ENCODE data around the gene GNAI2.
"Not testable (repeated sequence)": the region's sequence is repeated elsewhere in the genome, so short reads cannot be mapped to it uniquely, and the experiment has no call there.

GNAI2 gene

GRCh38 chr3:50205413-50206276, 30.4 kb upstream of the GNAI2 start:
- DNase-seq = peak; percentile 48 to 55

- DNase-seq = no peak
These were observed 28.5 kb upstream of the GNAI2 start for GRCh38 chr3:50207359-50208042.

- DNase-seq = no peak
These were observed 27.2 kb upstream of the GNAI2 start for GRCh38 chr3:50208677-50209344.

GRCh38 chr3:50210176-50210509, 25.9 kb upstream of the GNAI2 start:
- no peak for DNase-seq

- DNase-seq = no peak
These were observed 25.3 kb upstream of the GNAI2 start for GRCh38 chr3:50210510-50211367.

GRCh38 chr3:50211368-50211717, 24.7 kb upstream of the GNAI2 start:
- not testable (repeated sequence) for DNase-seq

GRCh38 chr3:50211930-50212329, 24.1 kb upstream of the GNAI2 start:
- DNase-seq = peak; percentile 55 to 70

GRCh38 chr3:50212502-50212901, 23.5 kb upstream of the GNAI2 start:
- no peak for DNase-seq

- DNase-seq = no peak
These were observed 23.0 kb upstream of the GNAI2 start for GRCh38 chr3:50212971-50213370.

GRCh38 chr3:50213373-50213772, 22.6 kb upstream of the GNAI2 start:
- DNase-seq = no peak

- DNase-seq = no peak
These were observed 21.2 kb upstream of the GNAI2 start for GRCh38 chr3:50214824-50215223.

GRCh38 chr3:50215529-50215928, 20.5 kb upstream of the GNAI2 start:
- no peak for DNase-seq

- DNase-seq = no peak
These were observed 18.3 kb upstream of the GNAI2 start for GRCh38 chr3:50217681-50218080.

- DNase-seq = no peak
These were observed 17.6 kb upstream of the GNAI2 start for GRCh38 chr3:50218448-50218847.

GRCh38 chr3:50219285-50219684, 16.7 kb upstream of the GNAI2 start:
- DNase-seq = no peak

GRCh38 chr3:50220109-50220508, 15.9 kb upstream of the GNAI2 start:
- no peak for DNase-seq

GRCh38 chr3:50221051-50221410, 15.0 kb upstream of the GNAI2 start:
- no peak for DNase-seq

- no peak for DNase-seq
These were observed 14.4 kb upstream of the GNAI2 start for GRCh38 chr3:50221411-50222168.

- DNase-seq = no peak
These were observed 13.9 kb upstream of the GNAI2 start for GRCh38 chr3:50222169-50222528.

GRCh38 chr3:50224639-50225038, 11.4 kb upstream of the GNAI2 start:
- DNase-seq = no peak

GRCh38 chr3:50226888-50227389, 9.1 kb upstream of the GNAI2 start:
- DNase-seq = peak; percentile 76 to 77

All from activated T-cell treated with anti-CD3 and anti-CD28 coated beads, Interleukin-2, amount 50 U/mL, for 48 hours (primary cell).